HG03520 (cell line): Measurements from ENCODE around the gene NCAPD3.
"Not testable (repeated sequence)": the region's sequence is repeated elsewhere in the genome, so short reads cannot be mapped to it uniquely, and the experiment has no call there.

Experiments used
- ATAC-seq: cut with Tn5 transposase; IDR thresholded peaks from one replicate; pipeline ENCODE4 v1.9.1; 2021; ENCODE audit warnings: mild to moderate bottlenecking, moderate library complexity; ENCODE audit not compliant: unreplicated experiment

The NCAPD3 gene, protein sequence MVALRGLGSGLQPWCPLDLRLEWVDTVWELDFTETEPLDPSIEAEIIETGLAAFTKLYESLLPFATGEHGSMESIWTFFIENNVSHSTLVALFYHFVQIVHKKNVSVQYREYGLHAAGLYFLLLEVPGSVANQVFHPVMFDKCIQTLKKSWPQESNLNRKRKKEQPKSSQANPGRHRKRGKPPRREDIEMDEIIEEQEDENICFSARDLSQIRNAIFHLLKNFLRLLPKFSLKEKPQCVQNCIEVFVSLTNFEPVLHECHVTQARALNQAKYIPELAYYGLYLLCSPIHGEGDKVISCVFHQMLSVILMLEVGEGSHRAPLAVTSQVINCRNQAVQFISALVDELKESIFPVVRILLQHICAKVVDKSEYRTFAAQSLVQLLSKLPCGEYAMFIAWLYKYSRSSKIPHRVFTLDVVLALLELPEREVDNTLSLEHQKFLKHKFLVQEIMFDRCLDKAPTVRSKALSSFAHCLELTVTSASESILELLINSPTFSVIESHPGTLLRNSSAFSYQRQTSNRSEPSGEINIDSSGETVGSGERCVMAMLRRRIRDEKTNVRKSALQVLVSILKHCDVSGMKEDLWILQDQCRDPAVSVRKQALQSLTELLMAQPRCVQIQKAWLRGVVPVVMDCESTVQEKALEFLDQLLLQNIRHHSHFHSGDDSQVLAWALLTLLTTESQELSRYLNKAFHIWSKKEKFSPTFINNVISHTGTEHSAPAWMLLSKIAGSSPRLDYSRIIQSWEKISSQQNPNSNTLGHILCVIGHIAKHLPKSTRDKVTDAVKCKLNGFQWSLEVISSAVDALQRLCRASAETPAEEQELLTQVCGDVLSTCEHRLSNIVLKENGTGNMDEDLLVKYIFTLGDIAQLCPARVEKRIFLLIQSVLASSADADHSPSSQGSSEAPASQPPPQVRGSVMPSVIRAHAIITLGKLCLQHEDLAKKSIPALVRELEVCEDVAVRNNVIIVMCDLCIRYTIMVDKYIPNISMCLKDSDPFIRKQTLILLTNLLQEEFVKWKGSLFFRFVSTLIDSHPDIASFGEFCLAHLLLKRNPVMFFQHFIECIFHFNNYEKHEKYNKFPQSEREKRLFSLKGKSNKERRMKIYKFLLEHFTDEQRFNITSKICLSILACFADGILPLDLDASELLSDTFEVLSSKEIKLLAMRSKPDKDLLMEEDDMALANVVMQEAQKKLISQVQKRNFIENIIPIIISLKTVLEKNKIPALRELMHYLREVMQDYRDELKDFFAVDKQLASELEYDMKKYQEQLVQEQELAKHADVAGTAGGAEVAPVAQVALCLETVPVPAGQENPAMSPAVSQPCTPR (N-terminal part only)

GRCh38 chr11:134223836-134224709 lies at the start of gene NCAPD3, which contains the start of gene VPS26B:
NCAPD3 (minus strand) TSS chr11:134223967; CDS start chr11:134223926, 41 bp downstream.
VPS26B (plus strand) TSS chr11:134224671; CDS start chr11:134225123, 452 bp downstream.
- ATAC-seq, result peak; percentile 66

DNA sequence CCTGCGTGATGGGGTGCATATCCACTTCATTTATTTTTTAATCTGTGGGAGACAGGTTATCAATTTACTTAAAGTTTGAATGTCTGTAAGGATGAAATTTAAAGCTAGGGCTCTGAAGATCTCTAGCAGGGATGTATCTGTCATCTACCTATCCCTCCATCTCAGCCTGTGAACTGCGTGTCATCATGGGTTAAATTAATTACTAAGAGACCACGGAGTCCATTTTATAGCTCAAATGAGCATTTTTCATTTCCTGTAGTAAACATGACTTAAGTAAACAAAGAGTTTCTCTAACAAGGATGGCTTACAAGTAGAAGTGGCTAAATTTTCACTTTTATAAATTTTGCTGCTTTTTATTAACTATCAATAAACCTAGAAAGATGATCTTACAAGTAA lies 49.5 kb upstream of the NCAPD3 start:
- no peak for ATAC-seq

DNA sequence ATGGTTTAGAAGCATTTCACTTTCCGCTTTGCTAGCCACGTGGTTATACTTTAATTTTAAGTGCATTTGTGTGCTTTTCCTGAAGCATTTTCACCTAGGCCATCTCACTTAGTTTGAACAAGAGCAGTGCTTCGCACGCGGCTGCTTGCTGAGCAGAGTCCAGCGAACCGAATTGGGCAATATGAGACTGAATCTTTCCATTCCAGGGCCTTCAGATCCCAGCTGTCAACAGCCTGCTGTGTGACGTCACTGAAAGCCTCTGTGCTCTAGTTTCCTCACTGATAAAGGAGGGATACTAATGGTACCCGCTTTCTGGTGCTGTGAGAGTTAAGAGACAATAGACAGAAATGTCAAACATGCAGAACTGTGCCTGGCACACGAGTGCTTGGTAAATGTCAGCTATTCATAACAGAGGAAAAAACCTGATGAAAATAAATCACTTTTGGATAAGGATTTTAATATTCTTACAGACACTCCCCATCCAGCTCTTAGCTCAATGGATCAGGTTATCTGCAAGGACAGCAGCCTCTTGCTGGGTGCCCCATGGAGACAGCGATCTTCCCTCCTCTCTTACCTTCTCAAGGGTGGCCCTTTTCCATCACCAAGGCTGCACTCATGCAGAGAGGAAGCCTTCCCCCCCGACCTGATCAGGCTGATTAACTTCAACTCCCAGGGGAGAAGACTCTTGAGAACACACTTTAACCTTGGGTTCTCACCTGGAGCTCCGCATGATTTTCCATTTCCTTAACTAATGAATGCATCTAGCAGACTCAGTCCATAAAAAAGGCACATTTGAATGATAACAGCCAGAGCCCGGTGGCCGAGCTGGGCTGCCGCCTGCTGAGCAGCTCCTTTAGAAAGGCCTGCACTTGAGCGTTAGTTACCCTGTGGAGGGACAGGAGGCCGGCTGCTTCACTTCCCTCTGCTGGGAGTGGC lies 48.9 kb upstream of the NCAPD3 start:
- ATAC-seq, result no peak

GRCh38 chr11:134271978-134272377 lies 48.2 kb upstream of the NCAPD3 start:
- ATAC-seq, result no peak

DNA sequence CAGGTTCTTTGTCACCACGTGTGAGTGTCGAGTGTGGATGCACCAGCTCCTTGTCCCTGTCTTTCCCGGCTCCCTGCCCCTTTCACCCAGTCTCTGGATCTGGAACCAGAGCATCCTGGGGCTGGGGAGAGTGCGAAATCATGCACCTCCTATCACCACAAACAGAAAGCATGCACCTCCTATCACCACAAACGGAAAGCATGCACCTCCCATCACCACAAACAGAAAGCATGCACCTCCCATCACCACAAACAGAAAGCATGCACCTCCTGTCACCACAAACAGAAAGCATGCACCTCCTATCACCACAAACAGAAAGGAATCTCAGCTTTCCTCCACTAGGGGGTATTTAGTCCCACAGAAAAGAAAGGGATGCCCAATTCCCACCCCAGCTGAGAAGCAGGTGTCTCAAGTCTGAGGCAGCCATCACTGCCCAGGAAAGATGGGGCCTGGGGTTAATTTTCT lies 46.5 kb upstream of the NCAPD3 start:
- ATAC-seq, result no peak

DNA sequence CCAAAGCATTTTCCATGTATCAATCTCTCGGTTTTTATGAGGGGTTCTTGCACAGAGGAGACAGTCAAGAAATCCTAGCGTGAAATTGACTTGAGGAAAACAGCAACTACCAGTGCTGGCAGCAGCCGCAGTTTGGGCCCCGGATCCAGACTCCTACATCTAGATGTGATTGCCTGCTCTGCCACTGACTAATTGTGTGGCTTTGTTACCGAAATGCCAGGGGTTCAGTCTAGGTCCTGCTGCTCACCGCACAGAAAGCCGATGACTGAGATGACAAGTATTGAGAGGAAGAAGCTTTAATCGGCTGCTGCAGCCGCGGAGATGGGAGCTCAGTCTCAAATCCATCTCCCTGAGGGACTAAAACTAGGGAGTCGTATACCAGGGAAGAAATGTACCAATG lies 44.2 kb upstream of the NCAPD3 start:
- no peak for ATAC-seq

DNA sequence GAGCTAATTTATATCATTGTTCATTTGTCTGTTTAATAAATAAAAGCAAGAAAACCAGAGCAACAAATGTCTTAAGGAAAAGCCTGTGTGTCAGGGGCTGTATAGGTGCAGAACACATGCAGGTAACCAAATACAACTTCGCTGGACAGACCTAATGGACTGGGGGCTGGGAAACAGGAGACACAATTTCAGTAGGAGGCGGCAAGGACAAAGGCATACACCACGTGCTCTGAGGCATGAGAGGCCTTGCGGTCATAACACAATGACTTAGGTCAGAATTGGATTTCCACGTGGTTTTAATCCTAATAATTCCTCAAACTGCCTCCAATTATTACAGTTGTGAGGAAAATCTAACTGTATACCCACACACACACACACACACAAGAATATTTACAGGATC lies 43.7 kb upstream of the NCAPD3 start:
- ATAC-seq, result no peak

- ATAC-seq, result no peak
These were observed 43.1 kb upstream of the NCAPD3 start for GRCh38 chr11:134266841-134267251.

- no peak for ATAC-seq
These were observed 42.7 kb upstream of the NCAPD3 start for GRCh38 chr11:134266440-134266839.

DNA sequence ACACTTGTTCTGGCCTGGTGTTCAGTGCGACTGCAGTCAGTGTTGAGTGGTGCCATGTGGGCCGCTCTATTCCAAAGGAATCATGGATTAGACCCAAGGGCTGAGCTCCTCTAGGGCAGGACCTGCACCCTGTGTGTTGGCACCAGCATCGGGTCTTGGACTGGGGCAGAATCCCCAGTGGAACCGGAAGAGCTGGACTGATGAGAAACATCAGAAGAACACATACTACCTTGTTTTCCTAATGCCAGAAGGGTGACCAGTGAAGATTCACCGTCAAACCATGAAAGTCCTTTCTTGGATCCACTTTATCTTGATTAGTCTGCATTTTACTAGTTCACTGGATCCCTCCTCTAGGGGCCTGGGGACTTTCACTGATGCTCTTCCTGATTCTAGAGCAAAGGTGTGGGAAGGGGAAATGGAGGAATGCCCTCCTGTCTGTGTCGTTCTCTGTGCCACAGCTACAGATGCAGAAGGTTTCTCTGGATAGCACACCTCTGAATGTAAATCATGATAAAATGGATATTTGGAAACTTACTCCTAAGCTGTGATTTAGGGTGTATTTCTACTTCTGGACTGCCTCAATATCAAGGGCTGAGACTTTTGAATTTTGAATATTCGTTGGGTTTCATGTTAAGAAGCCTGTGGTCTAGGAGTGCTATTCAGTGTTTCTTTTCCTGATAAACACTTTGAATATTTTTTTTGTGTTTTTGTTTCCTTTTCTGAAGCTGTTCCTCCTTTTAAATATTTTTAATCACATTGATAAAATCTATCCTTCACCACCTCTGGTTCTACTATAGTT lies 41.4 kb upstream of the NCAPD3 start:
- no peak for ATAC-seq

DNA sequence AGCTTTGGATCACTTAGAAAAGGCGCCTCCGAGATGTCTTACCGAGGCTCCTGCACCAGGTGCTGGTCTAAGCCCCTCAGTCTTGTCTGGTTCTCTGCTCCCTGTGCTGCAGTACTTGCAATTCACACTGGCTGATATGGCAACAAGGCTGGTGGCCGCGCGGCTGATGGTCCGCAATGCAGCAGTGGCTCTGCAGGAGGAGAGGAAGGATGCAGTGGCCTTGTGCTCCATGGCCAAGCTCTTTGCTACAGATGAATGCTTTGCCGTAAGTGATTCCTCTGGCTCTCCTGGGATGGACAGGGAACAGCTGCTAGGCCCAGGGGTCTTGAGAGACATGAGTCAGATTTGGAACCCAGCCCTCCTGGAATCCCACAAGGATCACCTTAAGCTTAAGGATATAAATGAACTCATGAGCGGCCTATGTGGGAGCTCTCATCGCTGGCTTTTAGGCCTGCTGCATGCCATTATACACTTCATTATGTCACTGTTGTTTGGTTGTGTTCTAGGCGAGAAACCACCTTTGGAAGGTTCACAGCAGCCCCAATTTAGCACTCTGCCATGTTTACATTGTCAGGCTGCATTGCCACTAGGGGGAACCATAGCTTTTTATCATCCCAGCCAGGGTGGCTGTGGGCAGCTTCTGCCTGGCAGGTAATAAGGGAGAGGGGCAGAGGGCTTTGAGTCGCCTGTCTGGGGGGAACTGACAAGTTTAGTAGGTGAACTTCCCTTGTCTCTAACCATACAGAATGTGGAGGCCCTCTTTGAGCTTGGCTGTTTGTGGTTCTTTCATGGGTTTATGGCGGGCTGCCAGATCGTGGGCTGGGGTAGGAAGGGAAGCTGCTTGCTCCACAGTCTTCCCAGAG lies 38.1 kb upstream of the NCAPD3 start:
- no peak for ATAC-seq

GRCh38 chr11:134260983-134261382 lies 37.2 kb upstream of the NCAPD3 start:
- no peak for ATAC-seq

DNA sequence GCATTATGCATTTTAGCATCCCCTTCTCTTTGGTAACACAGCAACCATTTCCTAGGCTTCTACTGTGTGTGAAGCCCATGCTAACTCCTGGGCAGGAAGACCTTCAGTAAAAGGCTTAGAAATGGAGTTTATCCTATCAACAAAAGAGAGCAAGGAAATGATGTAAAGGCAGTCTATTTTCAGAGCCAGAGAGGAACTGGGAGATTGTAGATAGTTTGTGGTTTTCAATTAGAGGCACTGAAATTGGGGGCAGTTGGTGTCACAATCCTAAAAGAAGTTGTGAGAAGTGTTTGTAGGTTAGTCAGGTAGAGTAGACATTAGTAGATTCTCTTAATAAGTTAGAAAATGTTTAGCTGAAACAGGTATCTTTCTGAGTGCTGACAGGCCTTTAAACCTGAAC lies 36.7 kb upstream of the NCAPD3 start:
- ATAC-seq, result no peak

DNA sequence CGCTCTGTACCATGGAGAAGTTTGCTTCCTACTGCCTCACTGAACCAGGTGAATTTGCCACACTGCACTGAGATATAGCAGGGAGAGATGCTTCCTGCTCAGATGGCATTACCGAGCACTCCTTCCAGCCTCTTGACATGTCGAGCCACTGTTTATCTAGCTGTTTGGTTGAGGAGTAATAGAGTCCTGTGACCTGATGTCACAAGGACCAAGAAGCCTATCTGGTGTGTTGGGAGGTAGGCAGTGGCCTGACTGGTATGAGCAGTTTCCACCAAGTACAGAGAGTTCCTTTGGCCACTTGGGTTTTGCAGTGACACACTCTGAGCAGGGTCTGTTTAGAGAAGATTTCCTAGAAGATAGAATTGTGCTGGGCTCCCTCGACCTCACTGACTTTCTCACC lies 34.8 kb upstream of the NCAPD3 start:
- no peak for ATAC-seq

GRCh38 chr11:134257101-134257500 lies 33.3 kb upstream of the NCAPD3 start:
- ATAC-seq, result no peak

- ATAC-seq, result not testable (repeated sequence)
These were observed 31.4 kb upstream of the NCAPD3 start for GRCh38 chr11:134255184-134255561.
